Gastroesophageal sphincter (tissue), 4 donors: ENCODE results near the gene SPINK1. TPM values are rescaled to one million over a fixed set of nuclear protein-coding genes. Genes with fewer than 3 reads are reported as not detected.

Experiments used
- ATAC-seq: fragments of 150-250 bp; one replicate; pipeline ENCODE4 v1.9.1; 2016; ENCODE audit warnings: mild to moderate bottlenecking, moderate library complexity
- H3K27ac ChIP-seq, 4 donors: fragments of 200-600 bp; sonication (generic) in 3 of 4; 1 replicate in 3 of 4; 2 replicates in 1 of 4; pipeline ENCODE4 v1.5.1; 2016 to 2019
- H3K27me3 ChIP-seq: fragments of 200-600 bp; sonication (generic); one replicate; pipeline ENCODE4 v1.5.1; 2019
- H3K36me3 ChIP-seq, 2 donors: fragments of 200-600 bp; sonication (generic); one replicate each; pipeline ENCODE4 v1.5.1; 2019; ENCODE audit warnings: control low read depth in 1 of 2
- H3K4me1 ChIP-seq, 3 donors: fragments of 200-600 bp; sonication (generic); 1 replicate in 2 of 3; 2 replicates in 1 of 3; pipeline ENCODE4 v1.5.1; 2016 to 2019; ENCODE audit warnings: control low read depth in 2 of 3
- H3K4me3 ChIP-seq, 2 donors: fragments of 200-600 bp; sonication (generic); one replicate each; pipeline ENCODE4 v1.5.1; 2019; ENCODE audit warnings: mild to moderate bottlenecking in 1 of 2, moderate library complexity in 1 of 2
- H3K9me3 ChIP-seq, 3 donors: fragments of 200-600 bp; sonication (generic); one replicate each; pipeline ENCODE4 v1.5.1; 2017 to 2019; ENCODE audit warnings: control low read depth in 2 of 3
- EP300 ChIP-seq: sonication (generic); formaldehyde crosslinking; IDR thresholded peaks from one replicate; pipeline ENCODE4 v1.6.1; 2017; ENCODE audit warnings: antibody characterized with exemption, mild to moderate bottlenecking
- POLR2A ChIP-seq, 2 donors: fragments of 450-650 bp; IDR thresholded peaks; one replicate each; pipeline ENCODE4 v1.6.1; 2017; ENCODE audit warnings: antibody characterized with exemption in 2 of 2, mild to moderate bottlenecking in 2 of 2, moderate library complexity in 1 of 2
- POLR2AphosphoS5 ChIP-seq: sonication (generic); formaldehyde crosslinking; IDR thresholded peaks from one replicate; pipeline ENCODE4 v1.6.1; 2017; ENCODE audit warnings: antibody characterized with exemption
- WGBS, 2 donors: methylation state at CpG; one replicate each; pipeline ENCODE4 v1.1.5; 2018; ENCODE audit warnings: low coverage in 1 of 2; 5-methylcytosine and 5-hydroxymethylcytosine counted together
- total RNA-seq, 4 donors: library from RNA; depleted of rRNA; stranded (reverse); fragments of >200 nt; gene quantifications; one replicate each; pipeline ENCODE4 v1.1.0, GENCODE V29; 2016
- TF ChIP-seq, protein P1 (sequence below), 4 experiments: fragments of 200-600 bp in 2 of 4; fragments of 450-650 bp in 2 of 4; sonication (generic) in 1 of 4; IDR thresholded peaks; one replicate each; pipeline ENCODE4 v1.5.1; 2017 to 2019; ENCODE audit warnings: antibody characterized with exemption in 4 of 4, mild to moderate bottlenecking in 2 of 4, moderate library complexity in 2 of 4

Gene SPINK1
- total RNA-seq, 4 donors from 2014 or later: not detected

DNA sequence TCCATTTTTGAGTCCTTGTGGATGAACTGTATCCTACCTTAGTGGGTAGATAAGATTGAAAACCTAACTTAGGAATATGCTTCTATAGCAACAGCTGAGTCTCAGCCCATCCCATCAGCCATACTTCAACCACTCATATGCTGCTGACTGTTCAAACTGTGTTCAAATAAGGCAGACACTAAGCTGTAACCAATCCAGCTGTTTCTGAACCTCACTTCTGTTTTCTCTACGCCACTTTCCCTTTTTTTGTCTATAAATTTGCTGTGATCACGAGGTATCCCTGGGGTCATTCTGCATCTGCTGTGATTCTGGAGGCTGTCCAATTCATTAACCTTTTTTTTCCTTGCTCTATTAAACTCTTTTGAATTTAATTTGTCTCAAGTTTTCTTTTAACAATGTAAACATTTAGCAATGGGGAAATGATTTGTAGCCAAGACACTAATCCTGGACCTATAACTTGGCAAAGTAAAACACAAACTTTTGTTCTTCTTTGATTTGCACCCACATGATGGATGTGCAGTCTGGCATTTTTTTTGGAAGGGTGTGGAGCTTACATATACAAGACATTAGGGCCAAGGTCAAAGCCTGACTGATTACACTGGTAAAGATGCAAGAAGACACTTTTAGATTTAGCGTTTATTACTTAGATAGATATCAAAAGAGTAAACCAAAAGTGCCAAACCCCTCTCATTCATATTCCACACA is 32.1 kb upstream of the SPINK1 start:
- ATAC-seq: no peak
- H3K36me3 ChIP-seq: no peaks in the 10 kb centered on the region
- H3K9me3 ChIP-seq: no peaks in the 10 kb centered on the region
- WGBS, 2 donors: 23 to 33% methylated on average over 3 of the region's 3 CpGs
- H3K4me3 ChIP-seq: no peak overlapping the region
- no peak overlapping the region for H3K27ac ChIP-seq
- TF ChIP-seq EP300 (no peak), POLR2AphosphoS5 (no peak), POLR2A (IDR thresholded peaks at IDR 0.05) (no peak)
- TF ChIP-seq, protein P1, sequence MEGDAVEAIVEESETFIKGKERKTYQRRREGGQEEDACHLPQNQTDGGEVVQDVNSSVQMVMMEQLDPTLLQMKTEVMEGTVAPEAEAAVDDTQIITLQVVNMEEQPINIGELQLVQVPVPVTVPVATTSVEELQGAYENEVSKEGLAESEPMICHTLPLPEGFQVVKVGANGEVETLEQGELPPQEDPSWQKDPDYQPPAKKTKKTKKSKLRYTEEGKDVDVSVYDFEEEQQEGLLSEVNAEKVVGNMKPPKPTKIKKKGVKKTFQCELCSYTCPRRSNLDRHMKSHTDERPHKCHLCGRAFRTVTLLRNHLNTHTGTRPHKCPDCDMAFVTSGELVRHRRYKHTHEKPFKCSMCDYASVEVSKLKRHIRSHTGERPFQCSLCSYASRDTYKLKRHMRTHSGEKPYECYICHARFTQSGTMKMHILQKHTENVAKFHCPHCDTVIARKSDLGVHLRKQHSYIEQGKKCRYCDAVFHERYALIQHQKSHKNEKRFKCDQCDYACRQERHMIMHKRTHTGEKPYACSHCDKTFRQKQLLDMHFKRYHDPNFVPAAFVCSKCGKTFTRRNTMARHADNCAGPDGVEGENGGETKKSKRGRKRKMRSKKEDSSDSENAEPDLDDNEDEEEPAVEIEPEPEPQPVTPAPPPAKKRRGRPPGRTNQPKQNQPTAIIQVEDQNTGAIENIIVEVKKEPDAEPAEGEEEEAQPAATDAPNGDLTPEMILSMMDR (IDR thresholded peaks at IDR 0.05): no peak
- no peaks in the 10 kb centered on the region for H3K27me3 ChIP-seq
- peaks cover 0 to 12% (median 5%) of the 10 kb centered on the region in 3 donors for H3K4me1 ChIP-seq

DNA sequence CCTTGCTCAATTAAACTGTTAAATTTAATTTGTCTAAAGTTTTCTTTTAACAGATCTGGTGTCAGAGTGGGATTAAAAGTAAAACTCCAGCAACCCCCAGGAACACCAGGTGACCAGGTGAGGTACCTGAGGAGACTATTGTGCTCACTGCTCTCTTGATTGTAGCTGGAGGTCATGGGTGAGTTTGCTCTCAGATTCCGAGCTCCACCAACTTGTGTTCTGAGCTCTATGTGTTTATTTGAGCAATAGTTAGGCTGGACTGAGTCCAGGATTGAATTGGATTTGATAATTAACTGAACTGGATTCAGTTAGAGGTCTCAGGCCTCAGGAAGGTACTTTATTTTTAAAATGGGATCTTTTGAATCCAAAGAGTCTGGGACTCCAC is 29.2 kb upstream of the SPINK1 start:
- Histone ChIP-seq H3K27me3 (no peaks in the 10 kb centered on the region), H3K27ac (no peak overlapping the region), H3K4me1 (peaks cover 0 to 12% (median 5%) of the 10 kb centered on the region in 3 donors), H3K36me3 (no peaks in the 10 kb centered on the region), H3K9me3 (no peaks in the 10 kb centered on the region), H3K4me3 (no peak overlapping the region)
- no peak for ATAC-seq
- 86 to 88% methylated on average over 1 of the region's 1 CpG for WGBS, 2 donors
- TF ChIP-seq EP300: no peak
- TF ChIP-seq POLR2AphosphoS5: no peak
- TF ChIP-seq, protein P1 (IDR thresholded peaks at IDR 0.05): no peak

DNA sequence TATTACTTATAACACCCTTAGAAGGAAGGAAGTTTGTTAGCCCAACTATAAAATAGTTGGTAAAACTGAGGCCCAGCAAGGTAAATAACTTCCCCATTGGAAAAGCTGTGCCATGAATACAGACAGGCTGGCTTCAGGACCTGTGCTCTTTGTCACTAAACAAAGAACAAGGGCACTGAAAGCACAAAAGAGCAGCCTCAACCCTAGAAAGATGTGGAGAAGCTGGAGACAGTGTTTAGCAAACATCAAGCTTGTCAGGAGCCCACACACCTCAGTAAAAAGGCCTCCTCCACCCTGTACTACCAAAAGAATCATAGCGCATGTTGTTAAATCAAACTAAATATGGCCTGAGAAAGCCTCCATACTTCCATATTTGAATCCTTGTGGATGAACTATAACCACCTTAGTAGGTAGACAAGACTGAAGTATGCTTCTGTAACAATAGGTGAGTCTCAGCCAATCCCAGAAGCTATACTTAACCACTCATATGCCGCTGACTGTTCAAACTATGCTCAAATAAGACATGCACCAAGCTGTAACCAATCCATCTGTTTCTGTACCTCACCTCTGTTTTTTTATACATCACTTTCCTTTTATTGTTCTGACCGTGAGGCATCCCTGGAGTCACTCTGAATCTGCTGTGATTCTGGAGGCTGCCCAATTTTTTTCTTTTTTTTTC is 28.6 kb upstream of the SPINK1 start:
- Histone ChIP-seq H3K4me1 (peaks cover 0 to 12% (median 5%) of the 10 kb centered on the region in 3 donors), H3K36me3 (no peaks in the 10 kb centered on the region), H3K27ac (no peak overlapping the region), H3K27me3 (no peaks in the 10 kb centered on the region), H3K4me3 (no peak overlapping the region), H3K9me3 (no peaks in the 10 kb centered on the region)
- ATAC-seq: no peak
- WGBS, 2 donors: 87 to 100% methylated on average over 1 to 3 of the region's 3 CpGs
- TF ChIP-seq, protein P1 (IDR thresholded peaks at IDR 0.05): no peak
- no peak for TF ChIP-seq POLR2A (IDR thresholded peaks at IDR 0.05)
- TF ChIP-seq EP300: no peak
- TF ChIP-seq POLR2AphosphoS5: no peak

DNA sequence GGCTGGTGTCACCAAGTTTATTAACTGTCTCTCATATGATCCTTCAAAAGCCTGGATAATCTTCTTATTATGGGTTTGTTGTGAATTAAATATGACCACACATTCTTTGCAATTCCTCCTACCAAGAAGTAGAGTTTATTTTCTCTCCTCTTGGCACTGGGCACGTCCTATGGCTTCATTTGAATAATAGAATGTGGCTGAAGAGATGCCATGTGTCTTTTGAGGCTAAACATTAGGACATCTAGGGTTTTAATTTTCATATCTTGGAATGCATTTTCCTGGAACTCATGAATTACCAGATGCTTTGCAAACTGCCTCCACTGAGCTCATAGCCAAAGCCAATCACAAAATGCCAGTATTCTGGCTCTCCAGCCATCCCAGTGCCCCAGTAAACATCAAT is 27.1 kb upstream of the SPINK1 start:
- peaks cover 6% of the 10 kb centered on the region for H3K27me3 ChIP-seq
- H3K4me1 ChIP-seq: peaks cover 0 to 2% (median under 1%) of the 10 kb centered on the region in 3 donors
- H3K27ac ChIP-seq: no peak overlapping the region
- no peak overlapping the region for H3K4me3 ChIP-seq
- no peak for TF ChIP-seq POLR2AphosphoS5
- no peaks in the 10 kb centered on the region for H3K9me3 ChIP-seq
- ATAC-seq: no peak
- no peaks in the 10 kb centered on the region for H3K36me3 ChIP-seq
- 20 to 30% methylated on average over 1 of the region's 1 CpG for WGBS, 2 donors

DNA sequence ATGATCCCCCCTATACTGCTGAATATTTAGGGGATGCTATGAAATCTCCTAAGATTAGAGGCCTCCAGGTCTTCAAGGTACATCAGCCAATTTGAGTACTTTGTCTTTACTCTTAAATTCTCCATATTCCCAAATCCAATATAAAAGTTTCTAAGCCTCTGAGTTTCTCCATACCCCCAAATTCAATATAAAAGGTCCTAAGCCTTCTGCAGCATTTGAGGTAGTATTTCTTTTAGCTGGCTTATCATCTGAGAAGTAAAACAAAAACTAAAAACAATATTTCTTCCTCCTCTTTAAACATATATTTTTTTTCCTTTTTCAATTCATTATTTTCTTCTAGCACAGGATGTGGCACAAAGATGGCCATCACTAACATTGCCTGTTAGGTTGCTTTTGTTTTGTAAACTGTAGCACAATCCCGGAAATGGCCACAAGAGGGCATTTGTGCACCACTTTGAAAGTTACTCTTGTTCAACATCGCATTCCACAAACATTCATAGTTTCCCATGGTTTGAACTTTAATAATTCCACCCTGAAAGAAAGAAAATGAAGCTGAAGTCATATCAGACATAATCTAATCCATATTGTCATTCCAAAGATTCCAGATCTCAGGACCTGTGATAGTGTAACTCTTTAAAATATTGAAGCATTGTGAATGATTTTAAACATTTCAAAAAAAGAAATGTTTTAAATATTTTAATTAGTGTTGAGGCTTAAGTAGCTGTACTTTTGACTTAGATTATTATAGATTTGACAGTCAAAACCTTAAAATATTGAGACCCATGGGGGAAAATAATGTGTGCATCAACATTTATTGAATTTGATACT is 26.0 kb upstream of the SPINK1 start:
- Histone ChIP-seq H3K4me1 (no peaks in the 10 kb centered on the region), H3K4me3 (no peak overlapping the region), H3K9me3 (no peaks in the 10 kb centered on the region), H3K27me3 (peaks cover 6% of the 10 kb centered on the region), H3K27ac (no peak overlapping the region), H3K36me3 (no peaks in the 10 kb centered on the region)
- TF ChIP-seq EP300: no peak
- TF ChIP-seq, protein P1 (IDR thresholded peaks at IDR 0.05): peak; percentile 67 to 79 (median 70)
- 0% methylated on average over 2 of the region's 2 CpGs for WGBS, 2 donors
- ATAC-seq: no peak
